ENCODE measurements around the gene PIK3CG. TPM values are rescaled to one million over a fixed set of nuclear protein-coding genes. Genes with fewer than 3 reads are reported as not detected.

PIK3CG gene
- total RNA-seq, 2 donors from 2014 or later: 0.11 TPM; not detected in 1

- H3K27me3 Mint-ChIP-seq (ENCODE audit: insufficient read depth): no peaks in the 10 kb centered on the region
- Histone ChIP-seq H3K4me1 (ENCODE audit: control insufficient read depth, insufficient read depth, low read length) (no peaks in the 10 kb centered on the region), H3K9ac (ENCODE audit: extremely low read depth, low read length, poor library complexity, severe bottlenecking) (no peak overlapping the region), H3K27ac (ENCODE audit: low read depth, low read length) (no peak overlapping the region), H3K36me3 (ENCODE audit: control insufficient read depth, insufficient read depth, low read length) (no peaks in the 10 kb centered on the region), H3K27me3 (ENCODE audit: control insufficient read depth, insufficient read depth, low read length, poor library complexity, severe bottlenecking) (peaks cover 9% of the 10 kb centered on the region), H3K4me3 (ENCODE audit: low read length) (no peak overlapping the region), H3K9me3 (ENCODE audit: control insufficient read depth, low read length) (peaks cover 16% of the 10 kb centered on the region)
- no peak for TF ChIP-seq CTCF (conservative IDR thresholded peaks at IDR 0.05)
- H3K9me3 Mint-ChIP-seq: no peaks in the 10 kb centered on the region
- H3K36me3 Mint-ChIP-seq (ENCODE audit: low read depth): peaks cover 3% of the 10 kb centered on the region
- DNase-seq: no peak
- 83 to 88% methylated on average over 1 to 2 of the region's 2 CpGs for WGBS, 2 experiments (ENCODE audit: insufficient coverage in 1 of 2, insufficient read length in 1 of 2)
- H3K27ac Mint-ChIP-seq: no peak overlapping the region
- H3K4me3 Mint-ChIP-seq: no peak overlapping the region
- H3K4me1 Mint-ChIP-seq: peaks cover 17% of the 10 kb centered on the region
These were observed 28.3 kb upstream of the PIK3CG start for GRCh38 chr7:106836816-106837215.

GRCh38 chr7:106839511-106839910, 25.6 kb upstream of the PIK3CG start:
- DNase-seq: no peak
- H3K36me3 ChIP-seq (ENCODE audit: control insufficient read depth, insufficient read depth, low read length): no peaks in the 10 kb centered on the region
- WGBS, 2 experiments (ENCODE audit: insufficient coverage in 1 of 2, insufficient read length in 1 of 2): 95 to 100% methylated on average over 2 of the region's 2 CpGs
- peaks cover 16% of the 10 kb centered on the region for H3K27me3 ChIP-seq (ENCODE audit: control insufficient read depth, insufficient read depth, low read length, poor library complexity, severe bottlenecking)
- Mint-ChIP-seq H3K36me3 (ENCODE audit: low read depth) (peaks cover 3% of the 10 kb centered on the region), H3K27ac (no peak overlapping the region), H3K4me3 (no peak overlapping the region), H3K4me1 (peaks cover 31% of the 10 kb centered on the region), H3K9me3 (no peaks in the 10 kb centered on the region), H3K27me3 (ENCODE audit: insufficient read depth) (peaks cover 14% of the 10 kb centered on the region)
- H3K4me3 ChIP-seq (ENCODE audit: low read length): no peak overlapping the region
- TF ChIP-seq CTCF (conservative IDR thresholded peaks at IDR 0.05): no peak
- H3K9ac ChIP-seq (ENCODE audit: extremely low read depth, low read length, poor library complexity, severe bottlenecking): no peak overlapping the region
- H3K27ac ChIP-seq (ENCODE audit: low read depth, low read length): no peak overlapping the region
- peaks cover 16% of the 10 kb centered on the region for H3K9me3 ChIP-seq (ENCODE audit: control insufficient read depth, low read length)
- H3K4me1 ChIP-seq (ENCODE audit: control insufficient read depth, insufficient read depth, low read length): peaks cover 6% of the 10 kb centered on the region

GRCh38 chr7:106840342-106840741, 24.7 kb upstream of the PIK3CG start:
- Histone ChIP-seq H3K36me3 (ENCODE audit: control insufficient read depth, insufficient read depth, low read length) (no peaks in the 10 kb centered on the region), H3K9me3 (ENCODE audit: control insufficient read depth, low read length) (peaks cover 16% of the 10 kb centered on the region), H3K9ac (ENCODE audit: extremely low read depth, low read length, poor library complexity, severe bottlenecking) (no peak overlapping the region), H3K27ac (ENCODE audit: low read depth, low read length) (no peak overlapping the region), H3K4me1 (ENCODE audit: control insufficient read depth, insufficient read depth, low read length) (peaks cover 6% of the 10 kb centered on the region), H3K27me3 (ENCODE audit: control insufficient read depth, insufficient read depth, low read length, poor library complexity, severe bottlenecking) (peaks cover 24% of the 10 kb centered on the region), H3K4me3 (ENCODE audit: low read length) (no peak overlapping the region)
- Mint-ChIP-seq H3K27me3 (ENCODE audit: insufficient read depth) (peaks cover 23% of the 10 kb centered on the region), H3K36me3 (ENCODE audit: low read depth) (peaks cover 3% of the 10 kb centered on the region), H3K9me3 (no peaks in the 10 kb centered on the region), H3K4me1 (peaks cover 31% of the 10 kb centered on the region), H3K4me3 (no peak overlapping the region), H3K27ac (no peak overlapping the region)
- peak; percentile 77 for DNase-seq
- no peak for TF ChIP-seq CTCF (conservative IDR thresholded peaks at IDR 0.05)
- 32% methylated on average over 1 of the region's 1 CpG; no CpG with 5 or more reads in 1 of the 2 experiments for WGBS, 2 experiments (ENCODE audit: insufficient coverage in 1 of 2, insufficient read length in 1 of 2)

All from endodermal cell (in vitro differentiated cells).